Bone marrow (tissue), 2 donors: ENCODE results near the gene PHACTR1.

ENCODE experiments used
- DNase-seq, 2 donors: peaks; one replicate each; lab custom pipeline; 2025; lab: John Stamatoyannopoulos, UW

The PHACTR1 gene

GRCh38 chr6:13163161-13163944, 446.8 kb downstream of the PHACTR1 start:
- DNase-seq: peak in 1 of 2 donors; percentile 21

GRCh38 chr6:13164291-13164690, 447.7 kb downstream of the PHACTR1 start:
- no peak for DNase-seq

- no peak for DNase-seq
These were observed 449.1 kb downstream of the PHACTR1 start for GRCh38 chr6:13165502-13166172.

- DNase-seq: no peak
These were observed 449.7 kb downstream of the PHACTR1 start for GRCh38 chr6:13166269-13166668.

GRCh38 chr6:13166916-13167315, 450.3 kb downstream of the PHACTR1 start:
- DNase-seq: no peak

- no peak for DNase-seq
These were observed 455.7 kb downstream of the PHACTR1 start for GRCh38 chr6:13172291-13172690.

GRCh38 chr6:13175087-13175486, 458.5 kb downstream of the PHACTR1 start:
- no peak for DNase-seq

- no peak for DNase-seq
These were observed 459.2 kb downstream of the PHACTR1 start for GRCh38 chr6:13175759-13176158.

GRCh38 chr6:13177664-13178063, 461.1 kb downstream of the PHACTR1 start:
- DNase-seq: no peak

GRCh38 chr6:13178107-13178506, 461.5 kb downstream of the PHACTR1 start:
- peak in 1 of 2 donors; percentile 63 for DNase-seq

- DNase-seq: no peak
These were observed 464.0 kb downstream of the PHACTR1 start for GRCh38 chr6:13180538-13180937.

GRCh38 chr6:13181393-13181792, 464.8 kb downstream of the PHACTR1 start:
- no peak for DNase-seq

GRCh38 chr6:13183415-13184088, 467.0 kb downstream of the PHACTR1 start:
- DNase-seq: no peak

- no peak for DNase-seq
These were observed 467.5 kb downstream of the PHACTR1 start for GRCh38 chr6:13184089-13184468.

- no peak for DNase-seq
These were observed 468.0 kb downstream of the PHACTR1 start for GRCh38 chr6:13184547-13184946.

GRCh38 chr6:13186861-13187260, 470.3 kb downstream of the PHACTR1 start:
- no peak for DNase-seq

GRCh38 chr6:13187692-13188091, 471.1 kb downstream of the PHACTR1 start:
- DNase-seq: no peak

- DNase-seq: no peak
These were observed 471.7 kb downstream of the PHACTR1 start for GRCh38 chr6:13188306-13188705.

- DNase-seq: no peak
These were observed 473.1 kb downstream of the PHACTR1 start for GRCh38 chr6:13189710-13190109.

- no peak for DNase-seq
These were observed 473.8 kb downstream of the PHACTR1 start for GRCh38 chr6:13190376-13190775.

GRCh38 chr6:13191461-13191860, 474.9 kb downstream of the PHACTR1 start:
- no peak for DNase-seq

- DNase-seq: peak; percentile 3 to 20
These were observed 478.3 kb downstream of the PHACTR1 start for GRCh38 chr6:13194852-13195251.

- no peak for DNase-seq
These were observed 479.2 kb downstream of the PHACTR1 start for GRCh38 chr6:13195803-13196202.
